ENCODE data around the gene ICAM5. TPM values are rescaled to one million over a fixed set of nuclear protein-coding genes. Genes with fewer than 3 reads are reported as not detected.

The ICAM5 gene
- total RNA-seq, 1 experiment from 2014 or later = 19.2 TPM

- H3F3A ChIP-seq (ENCODE audit: insufficient read depth, low read depth) = peaks cover 8% of the 10 kb centered on the region; the same call in 1 of the 2 replicates
- no peaks in the 10 kb centered on the region for H3K4me1 ChIP-seq (replicated peaks; ENCODE audit: insufficient read depth)
- H3K79me2 ChIP-seq (ENCODE audit: low read depth) = no peaks in the 10 kb centered on the region
- ChIA-PET CTCF (no interaction called here), POLR2A (ENCODE audit: unreplicated experiment) (interaction anchor here (0.6 kb wide), 1 partner anchor 231 kb away, joined by 6 read pairs; no protein-coding TSS in a partner anchor)
- BruUV-seq (replicated peaks) = no TSS peak
- TF ChIP-seq EZH2 (IDR thresholded peaks at IDR 0.05; ENCODE audit: low read depth) = no peak
- no peak for TF ChIP-seq CTCF (conservative IDR thresholded peaks at IDR 0.05)
- no peak overlapping the region for H3K27ac ChIP-seq
- intact Hi-C loops (cut with micrococcal nuclease; ENCODE audit: unreplicated experiment) = no loop called here
- no peak overlapping the region for H3K4me3 ChIP-seq
- H3K4me2 ChIP-seq = no peak overlapping the region
- no peak overlapping the region for H2AFZ ChIP-seq
- no peaks in the 10 kb centered on the region for H3K9me3 ChIP-seq (ENCODE audit: insufficient read depth, low read depth)
- no peaks in the 10 kb centered on the region for H4K20me1 ChIP-seq (ENCODE audit: insufficient read depth)
- no peaks in the 10 kb centered on the region for H3K36me3 ChIP-seq (ENCODE audit: low read depth)
- H3K27me3 ChIP-seq (ENCODE audit: insufficient read depth, low read depth) = no peaks in the 10 kb centered on the region
- no peak for DNase-seq
- H3K9me2 ChIP-seq (ENCODE audit: insufficient read depth) = no peaks in the 10 kb centered on the region
Measured at GRCh38 chr19:10344780-10345179, 55.0 kb downstream of the ICAM5 start.

Other genes with a start within 250 kb of the ICAM5 start
- gene SHFL, start 203.6 kb upstream of the ICAM5 start, total RNA-seq (2021) = 25.6 and 30.6 TPM in 2 replicates
- not detected in 2 replicates for gene ANGPTL6, start 187.3 kb upstream of the ICAM5 start, total RNA-seq (2021)
- gene PPAN, start 183.6 kb upstream of the ICAM5 start, total RNA-seq (2021) = 38.4 and 41.0 TPM in 2 replicates
- 23.7 and 27.4 TPM in 2 replicates for gene P2RY11, start 178.3 kb upstream of the ICAM5 start, total RNA-seq (2021)
- gene EIF3G, start 170.1 kb upstream of the ICAM5 start, total RNA-seq (2021) = 195 and 234 TPM in 2 replicates
- 111 and 117 TPM in 2 replicates for gene DNMT1, start 95.0 kb upstream of the ICAM5 start, total RNA-seq (2021)
- gene S1PR2, start 58.6 kb upstream of the ICAM5 start, total RNA-seq (2021) = 6.9 and 7.3 TPM in 2 replicates
- 96.4 and 98.2 TPM in 2 replicates for gene MRPL4, start 37.7 kb upstream of the ICAM5 start, total RNA-seq (2021)
- 23.8 and 32.9 TPM in 2 replicates for gene ICAM1, start 18.8 kb upstream of the ICAM5 start, total RNA-seq (2021)
- 0.52 and 0.68 TPM in 2 replicates for gene ICAM4, start 3.0 kb upstream of the ICAM5 start, total RNA-seq (2021)
- 7.5 and 10.2 TPM in 2 replicates for gene ZGLP1, start 19.9 kb downstream of the ICAM5 start, total RNA-seq (2021)
- 23.1 and 29.2 TPM in 2 replicates for gene FDX2, start 26.1 kb downstream of the ICAM5 start, total RNA-seq (2021)
- gene RAVER1, start 43.6 kb downstream of the ICAM5 start, total RNA-seq (2021) = 52.9 and 83.9 TPM in 2 replicates
- gene ICAM3, start 49.7 kb downstream of the ICAM5 start, total RNA-seq (2021) = 14.0 and 22.7 TPM in 2 replicates
- gene TYK2, start 90.6 kb downstream of the ICAM5 start, total RNA-seq (2021) = 94.7 and 102 TPM in 2 replicates
- gene CDC37, start 113.6 kb downstream of the ICAM5 start, total RNA-seq (2021) = 156 and 191 TPM in 2 replicates
- 8.9 and 10.4 TPM in 2 replicates for gene PDE4A, start 130.6 kb downstream of the ICAM5 start, total RNA-seq (2021)
- gene KEAP1, start 213.4 kb downstream of the ICAM5 start, total RNA-seq (2021) = 154 and 170 TPM in 2 replicates
- gene S1PR5, start 227.5 kb downstream of the ICAM5 start, total RNA-seq (2021) = 7.9 and 9.5 TPM in 2 replicates

Measured in PC-9 (cell line).